GM21786 (cell line): Measurements from ENCODE around the gene SEPTIN1.

Source experiments
- ATAC-seq: cut with Tn5 transposase; IDR thresholded peaks from one replicate; pipeline ENCODE4 v1.9.1; 2021; ENCODE audit not compliant: unreplicated experiment

Gene SEPTIN1

GRCh38 chr16:30358990-30359870 lies 23.1 kb downstream of the SEPTIN1 start:
- ATAC-seq = no peak

GRCh38 chr16:30358577-30358936 lies 23.8 kb downstream of the SEPTIN1 start:
- ATAC-seq = no peak

DNA sequence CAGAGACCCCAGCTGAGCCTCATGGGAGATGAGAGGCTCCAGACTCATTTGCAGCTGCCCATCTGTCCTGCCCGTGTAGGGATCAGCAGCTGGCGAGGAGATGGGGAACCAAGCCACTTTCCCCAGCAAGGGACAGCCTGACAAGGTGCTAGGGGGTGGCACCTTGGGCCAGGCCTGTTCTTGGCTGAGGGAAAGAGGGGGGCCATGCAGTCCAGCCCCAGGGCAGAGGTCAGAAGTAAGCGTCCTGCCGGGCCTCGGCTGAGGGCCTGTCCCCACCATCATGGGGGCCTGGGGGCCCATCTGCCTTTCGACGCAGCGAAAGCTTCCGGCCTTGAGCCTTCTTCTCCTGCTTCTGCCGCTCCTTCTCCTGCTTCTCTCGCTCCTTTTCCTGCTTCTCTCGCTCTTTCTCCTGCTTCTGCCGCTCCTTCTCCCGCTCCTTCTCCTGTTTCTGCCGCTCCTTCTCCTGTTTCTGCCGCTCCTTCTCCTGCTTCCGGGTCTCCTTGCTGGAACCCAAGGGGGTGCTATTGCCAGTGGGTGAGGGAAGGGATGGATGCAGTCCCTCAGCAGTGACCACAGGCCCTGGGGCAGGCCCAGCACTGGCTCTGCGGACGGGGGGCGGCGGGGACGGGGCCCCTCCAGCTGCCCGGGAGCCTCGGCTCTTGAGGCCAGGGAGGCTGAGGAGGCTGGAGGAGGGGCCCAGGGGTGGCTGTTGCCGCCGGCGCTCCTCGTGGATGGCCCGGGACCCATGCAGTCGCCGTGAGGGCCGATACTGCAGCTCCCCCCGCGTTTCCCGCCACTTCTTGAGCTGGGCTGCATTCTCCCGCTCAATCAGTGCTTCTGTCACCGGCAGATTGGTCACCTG lies 24.4 kb downstream of the SEPTIN1 start:
- ATAC-seq = no peak

GRCh38 chr16:30357085-30357714 lies 25.2 kb downstream of the SEPTIN1 start:
- ATAC-seq = no peak

- no peak for ATAC-seq
Measured at GRCh38 chr16:30356401-30357084, 25.8 kb downstream of the SEPTIN1 start.

- ATAC-seq = no peak
Measured at GRCh38 chr16:30355954-30356308, 26.4 kb downstream of the SEPTIN1 start.

GRCh38 chr16:30355144-30355953 lies 27.0 kb downstream of the SEPTIN1 start, which contains the start of gene CD2BP2:
Gene CD2BP2 (minus strand): TSS chr16:30355308. CDS start chr16:30354681, 627 bp downstream.
- ATAC-seq = peak; percentile 63

DNA sequence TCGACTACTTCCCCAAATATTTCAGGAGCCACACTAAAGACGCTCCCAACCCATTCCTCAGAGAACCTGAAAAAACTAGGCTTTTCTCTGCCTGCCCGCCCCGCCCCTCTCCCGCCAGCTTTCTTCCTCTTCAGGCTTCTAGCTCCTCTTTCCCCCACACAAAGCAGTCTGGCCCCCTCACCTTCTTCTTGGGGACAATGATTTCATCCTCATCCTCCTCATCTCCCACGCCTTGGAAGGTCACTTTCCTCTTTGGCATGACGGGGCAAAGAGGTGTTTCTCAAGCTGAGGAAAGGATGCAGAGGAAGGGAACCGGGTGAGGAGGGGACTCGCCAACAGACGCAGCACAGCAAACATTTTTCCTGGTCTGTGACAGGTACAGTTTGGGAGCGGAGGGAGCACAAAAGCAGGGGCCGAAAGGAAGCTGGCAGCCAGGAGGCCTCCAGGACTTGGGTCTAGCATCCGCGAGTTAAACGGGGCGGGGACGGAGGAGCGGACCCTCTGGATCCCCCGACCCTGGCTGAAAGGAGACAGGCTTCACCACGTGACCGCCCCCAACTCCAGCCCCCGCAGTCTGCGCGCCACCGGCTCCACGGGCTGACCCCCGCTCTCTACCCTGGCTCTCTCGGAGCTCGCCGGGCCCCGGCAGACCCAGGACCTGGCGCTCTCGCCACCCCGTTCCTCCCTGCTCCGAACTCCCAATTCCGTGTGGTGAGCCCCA lies 27.8 kb downstream of the SEPTIN1 start:
- ATAC-seq = peak; percentile 13

GRCh38 chr16:30353438-30354129 lies 28.8 kb downstream of the SEPTIN1 start:
- ATAC-seq = no peak

GRCh38 chr16:30352488-30353401 lies 29.6 kb downstream of the SEPTIN1 start:
- ATAC-seq = no peak

DNA sequence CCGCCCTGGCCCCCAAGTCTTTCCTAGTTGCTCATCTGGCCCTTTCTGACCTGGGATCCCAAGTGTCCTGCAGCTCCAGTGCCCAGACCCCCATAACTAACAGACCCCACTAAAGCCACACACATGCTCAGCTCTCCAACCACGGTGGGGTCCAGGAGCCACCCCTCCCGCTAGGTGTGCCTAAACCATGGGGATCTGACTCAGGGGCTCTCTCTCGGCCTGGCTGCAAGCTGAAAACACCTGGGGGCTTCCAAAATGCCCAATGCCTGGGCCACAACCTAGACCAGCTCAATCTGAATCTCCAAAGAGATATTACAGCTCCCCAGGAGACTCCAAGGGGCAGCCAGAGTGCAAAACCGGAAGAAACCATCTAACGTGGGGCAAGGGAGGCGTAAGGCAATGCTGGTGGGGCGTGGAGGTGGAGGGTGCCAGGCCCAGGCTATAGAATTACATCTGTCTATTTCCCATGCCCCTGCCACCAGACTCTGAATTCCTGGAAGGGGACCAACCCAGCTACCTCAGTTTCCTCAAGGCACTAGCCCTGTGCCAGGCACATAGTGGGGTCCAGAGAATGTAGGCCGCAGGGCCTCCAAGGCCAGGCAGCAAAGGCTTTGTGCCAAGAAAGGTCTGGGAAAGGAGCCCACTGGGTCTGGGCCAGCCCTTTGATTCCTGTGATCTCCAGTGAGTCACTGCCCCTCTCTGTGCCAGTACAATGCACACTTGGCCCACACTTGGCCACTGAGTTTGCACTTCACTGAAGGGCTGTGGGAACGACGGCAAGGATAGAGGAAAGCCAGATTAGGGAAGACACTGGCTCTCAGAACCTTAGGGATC lies 30.6 kb downstream of the SEPTIN1 start:
- no peak for ATAC-seq

GRCh38 chr16:30351001-30351441 lies 31.3 kb downstream of the SEPTIN1 start:
- ATAC-seq = no peak

DNA sequence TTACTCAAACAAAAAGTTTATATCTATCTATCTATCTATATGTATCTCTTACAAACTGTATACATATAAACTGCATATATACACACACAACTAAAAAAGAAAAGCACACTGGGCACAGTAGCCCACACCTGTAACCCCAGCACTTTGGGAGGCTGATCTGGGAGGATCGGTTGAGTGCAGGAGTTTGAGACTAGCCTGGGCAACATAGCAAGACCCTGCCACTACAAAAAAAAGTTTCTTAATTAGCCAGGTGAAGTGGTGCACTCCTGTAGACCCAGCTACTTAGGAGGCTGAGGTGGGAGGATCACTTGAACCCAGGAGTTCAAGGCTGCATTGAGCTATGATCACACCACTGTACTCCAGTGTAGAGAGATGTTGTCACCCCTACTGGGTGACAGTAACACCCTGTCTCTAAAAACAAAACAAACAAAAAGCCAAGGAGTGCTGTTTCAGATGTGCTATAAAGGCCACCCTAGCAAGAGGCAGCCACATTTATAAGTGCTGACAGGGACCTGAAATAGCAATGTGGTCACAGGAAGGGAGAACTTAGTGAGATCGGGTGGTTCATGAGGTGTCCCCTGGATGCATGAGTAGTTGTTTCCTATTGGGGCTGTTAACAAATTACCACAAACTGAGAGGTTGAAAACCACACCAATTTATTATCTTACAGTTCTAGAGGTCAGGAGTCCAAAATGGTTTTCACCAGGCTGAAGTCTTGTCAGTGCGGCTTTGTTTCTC lies 32.1 kb downstream of the SEPTIN1 start:
- ATAC-seq = peak; percentile 57

DNA sequence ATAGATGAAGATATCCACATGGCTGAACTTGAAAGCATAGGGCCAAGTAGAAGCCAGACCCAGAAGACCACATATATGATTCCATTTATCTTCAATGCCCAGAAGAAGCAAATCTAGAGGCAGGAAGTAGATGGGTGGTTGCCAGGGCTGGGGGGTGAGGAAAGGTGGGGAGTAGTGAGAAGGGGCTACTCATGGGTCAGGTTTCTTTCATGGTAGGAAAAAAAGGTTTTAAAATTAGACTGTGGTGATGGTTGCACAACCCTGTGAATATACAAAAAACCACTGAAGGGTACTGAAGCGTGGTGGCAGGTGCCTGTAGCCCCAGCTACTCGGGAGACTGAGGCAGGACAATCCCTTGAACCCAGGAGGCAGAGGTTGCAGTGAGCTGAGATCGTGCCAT lies 32.7 kb downstream of the SEPTIN1 start:
- ATAC-seq = no peak

- no peak for ATAC-seq
Measured at GRCh38 chr16:30348929-30349328, 33.4 kb downstream of the SEPTIN1 start.

GRCh38 chr16:30348113-30348512 lies 34.2 kb downstream of the SEPTIN1 start:
- ATAC-seq = no peak
